D721Med (cell line): ENCODE measurements around the gene LTB4R2.

ENCODE experiments used
- DNase-seq: peaks from one replicate; pipeline ENCODE4 v3.0.0; 2011; ENCODE audit warnings: low spot score; ENCODE audit not compliant: insufficient read length
- FAIRE-seq: peaks from 2 replicates; lab custom pipeline; 2011; peaks lifted over from hg19 to GRCh38; lab: Jason Lieb, UNC
- CTCF ChIP-seq: IDR thresholded peaks from 2 replicates; pipeline ENCODE4 v1.5.1; 2012; ENCODE audit warnings: mild to moderate bottlenecking, control low read depth; ENCODE audit not compliant: insufficient read depth; ENCODE audit errors: missing control alignments

The LTB4R2 gene

GRCh38 chr14:24337824-24338175, 27.9 kb downstream of the LTB4R2 start:
- FAIRE-seq: no peak
- no peak for DNase-seq
- no peak for TF ChIP-seq CTCF

GRCh38 chr14:24338843-24339242, 28.9 kb downstream of the LTB4R2 start:
- TF ChIP-seq CTCF: no peak
- FAIRE-seq (no peak), DNase-seq (no peak)

GRCh38 chr14:24339284-24340151, 29.6 kb downstream of the LTB4R2 start, which contains the start of gene RIPK3:
RIPK3 (minus strand) TSS chr14:24339991; CDS start chr14:24339826, 165 bp downstream.
- DNase-seq (no peak), FAIRE-seq (no peak)
- no peak for TF ChIP-seq CTCF

- DNase-seq (no peak), FAIRE-seq (no peak)
- no peak for TF ChIP-seq CTCF
Observed at GRCh38 chr14:24340606-24341005, 30.7 kb downstream of the LTB4R2 start.

- no peak for DNase-seq
- TF ChIP-seq CTCF: no peak
- no peak for FAIRE-seq
Observed at GRCh38 chr14:24342889-24343288, 32.9 kb downstream of the LTB4R2 start.

GRCh38 chr14:24343795-24344660, 34.1 kb downstream of the LTB4R2 start:
- FAIRE-seq (no peak), DNase-seq (no peak)
- TF ChIP-seq CTCF: no peak
